Lung (tissue), 12 donors: ENCODE results near the gene KANK4. TPM values are rescaled to one million over a fixed set of nuclear protein-coding genes. Genes with fewer than 3 reads are reported as not detected.

Experiments used
- ATAC-seq: fragments of 200-7000 bp; cut with Tn5 transposase; one replicate; pipeline ENCODE4 v1.9.1; 2020; ENCODE audit warnings: moderate number of reproducible peaks; ENCODE audit not compliant: insufficient read depth, low FRiP score
- DNase-seq, 3 donors: peaks; one replicate each; pipeline ENCODE4 v3.0.0-alpha.2; 2013 to 2017
- H3K27ac ChIP-seq, 2 donors: one replicate each; pipeline ENCODE4 v1.5.1; 2013; ENCODE audit warnings: mild to moderate bottlenecking in 2 of 2, moderate library complexity in 2 of 2, control low read depth in 1 of 2, inconsistent platforms in 1 of 2, low read depth in 1 of 2, low read length in 1 of 2
- H3K27me3 ChIP-seq, 3 donors: one replicate each; pipeline ENCODE4 v1.5.1; 2013; ENCODE audit warnings: low read length in 2 of 3; ENCODE audit not compliant: control insufficient read depth in 3 of 3, insufficient read depth in 3 of 3
- H3K36me3 ChIP-seq, 4 donors: one replicate each; pipeline ENCODE4 v1.5.1; 2013; ENCODE audit warnings: low read length in 4 of 4, mild to moderate bottlenecking in 1 of 4, moderate library complexity in 1 of 4; ENCODE audit not compliant: control insufficient read depth in 4 of 4, insufficient read depth in 4 of 4
- H3K4me1 ChIP-seq, 5 donors: one replicate each; pipeline ENCODE4 v1.5.1; 2013; ENCODE audit warnings: low read length in 5 of 5, mild to moderate bottlenecking in 2 of 5, moderate library complexity in 1 of 5; ENCODE audit not compliant: control insufficient read depth in 5 of 5, insufficient read depth in 5 of 5
- H3K4me3 ChIP-seq: one replicate; pipeline ENCODE4 v1.5.1; 2013; ENCODE audit warnings: mild to moderate bottlenecking, control low read depth, moderate library complexity
- H3K9ac ChIP-seq, 2 donors: one replicate each; pipeline ENCODE4 v1.5.1; 2013; ENCODE audit warnings: low read length in 2 of 2, control low read depth in 1 of 2; ENCODE audit not compliant: insufficient read depth in 1 of 2
- H3K9me3 ChIP-seq, 4 donors: one replicate each; pipeline ENCODE4 v1.5.1; 2013; ENCODE audit warnings: low read length in 3 of 4, mild to moderate bottlenecking in 1 of 4, moderate library complexity in 1 of 4; ENCODE audit not compliant: control insufficient read depth in 4 of 4, insufficient read depth in 3 of 4
- WGBS, 2 donors: extraction: QIAGEN DNeasy Blood & Tissue Kit; methylation state at CpG; one replicate each; pipeline ENCODE4 v1.1.7; 2013; 5-methylcytosine and 5-hydroxymethylcytosine counted together
- polyA plus RNA-seq, 2 donors: library from polyadenylated mRNA; stranded (reverse); fragments of 200-250 nt; gene quantifications; one replicate each; pipeline ENCODE4 v1.2.1, GENCODE V29; 2013
- total RNA-seq, 2 donors: library from RNA; depleted of rRNA in 1 of 2; stranded (reverse); fragments of >200 nt in 1 of 2; gene quantifications; one replicate each; pipeline ENCODE4 v1.2.1, GENCODE V29; 2014 to 2021
- TF ChIP-seq, protein P1 (sequence below): IDR thresholded peaks from 2 replicates; pipeline ENCODE4 v1.5.1; 2012; ENCODE audit warnings: mild to moderate bottlenecking; ENCODE audit errors: control extremely low read depth, extremely low read depth
- donor health status: control.
- donor health status: control.
- donor health status: Bipolar disorder and iron deficiency.
- donor health status: healthy.
- donor health status: DM: yes; HTN: yes; CAD: no.

The KANK4 gene
- total and polyA plus RNA-seq, 4 donors: 0.10 to 11.4 (median 0.99) TPM

DNA sequence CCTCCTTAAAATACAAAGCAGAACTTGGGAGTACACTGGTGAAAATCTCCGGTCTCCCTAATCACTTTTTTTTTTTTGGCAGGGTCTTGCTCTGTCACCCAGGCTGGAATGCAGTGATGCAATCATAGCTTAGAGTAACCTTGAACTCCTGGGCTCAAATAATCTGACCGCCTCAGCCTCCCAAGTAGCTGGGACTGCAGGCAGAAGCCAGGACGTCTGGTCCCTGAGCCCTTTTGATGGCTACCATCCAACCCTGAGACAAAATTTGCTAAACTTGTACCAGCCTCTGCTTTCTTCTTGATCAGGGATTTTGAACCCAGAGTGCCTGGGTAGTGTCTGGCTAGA lies 120.5 kb downstream of the KANK4 start:
- peaks cover 0 to 5% (median 4%) of the 10 kb centered on the region in 3 donors for H3K27me3 ChIP-seq
- H3K36me3 ChIP-seq: peaks cover 0 to 2% (median 0%) of the 10 kb centered on the region in 4 donors
- H3K9ac ChIP-seq: no peak overlapping the region
- DNase-seq (peak; percentile 16 to 47 (median 43)), ATAC-seq (no peak)
- peaks cover 0 to 8% (median 0%) of the 10 kb centered on the region in 5 donors for H3K4me1 ChIP-seq
- H3K9me3 ChIP-seq: no peaks in the 10 kb centered on the region
- 21 to 31% methylated on average over 3 of the region's 3 CpGs for WGBS, 2 donors
- no peak overlapping the region for H3K4me3 ChIP-seq
- no peak overlapping the region for H3K27ac ChIP-seq
- TF ChIP-seq, protein P1, sequence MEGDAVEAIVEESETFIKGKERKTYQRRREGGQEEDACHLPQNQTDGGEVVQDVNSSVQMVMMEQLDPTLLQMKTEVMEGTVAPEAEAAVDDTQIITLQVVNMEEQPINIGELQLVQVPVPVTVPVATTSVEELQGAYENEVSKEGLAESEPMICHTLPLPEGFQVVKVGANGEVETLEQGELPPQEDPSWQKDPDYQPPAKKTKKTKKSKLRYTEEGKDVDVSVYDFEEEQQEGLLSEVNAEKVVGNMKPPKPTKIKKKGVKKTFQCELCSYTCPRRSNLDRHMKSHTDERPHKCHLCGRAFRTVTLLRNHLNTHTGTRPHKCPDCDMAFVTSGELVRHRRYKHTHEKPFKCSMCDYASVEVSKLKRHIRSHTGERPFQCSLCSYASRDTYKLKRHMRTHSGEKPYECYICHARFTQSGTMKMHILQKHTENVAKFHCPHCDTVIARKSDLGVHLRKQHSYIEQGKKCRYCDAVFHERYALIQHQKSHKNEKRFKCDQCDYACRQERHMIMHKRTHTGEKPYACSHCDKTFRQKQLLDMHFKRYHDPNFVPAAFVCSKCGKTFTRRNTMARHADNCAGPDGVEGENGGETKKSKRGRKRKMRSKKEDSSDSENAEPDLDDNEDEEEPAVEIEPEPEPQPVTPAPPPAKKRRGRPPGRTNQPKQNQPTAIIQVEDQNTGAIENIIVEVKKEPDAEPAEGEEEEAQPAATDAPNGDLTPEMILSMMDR: no peak

DNA sequence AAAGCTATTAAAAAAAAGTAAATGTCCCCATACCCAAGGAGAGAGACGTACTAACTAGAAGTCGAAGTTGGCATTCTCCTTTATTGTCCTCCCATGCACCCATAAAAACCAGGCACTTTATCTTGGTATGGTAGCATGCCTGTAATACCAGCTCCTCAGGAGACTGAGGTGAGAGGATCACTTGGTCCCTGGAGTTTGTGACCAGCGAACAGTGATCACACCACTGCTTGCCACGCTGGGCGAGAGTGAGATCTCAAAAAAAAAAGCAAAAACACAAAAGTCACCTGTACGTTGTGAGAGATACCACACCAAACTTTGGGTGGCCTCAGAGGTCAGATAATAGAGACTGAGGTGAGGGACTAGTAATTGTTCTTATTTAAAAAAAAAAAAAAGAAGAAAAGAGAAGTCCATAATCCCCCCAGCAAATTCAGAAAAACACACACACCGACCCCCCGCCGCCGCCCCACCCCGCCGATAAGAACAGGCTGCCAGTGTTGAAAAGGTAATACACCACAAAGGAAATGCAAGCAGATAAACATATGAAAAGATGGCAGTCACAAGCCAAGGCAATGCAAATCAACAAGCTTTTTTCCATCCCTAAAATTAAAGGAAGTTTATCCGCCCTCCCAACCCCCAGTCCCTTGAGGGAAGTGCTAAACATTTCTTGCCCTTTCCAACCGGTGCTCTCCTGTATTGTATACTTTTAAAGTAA lies 121.0 kb downstream of the KANK4 start:
- DNase-seq (no peak), ATAC-seq (no peak)
- H3K27me3 ChIP-seq: peaks cover 0 to 5% (median 4%) of the 10 kb centered on the region in 3 donors
- H3K9me3 ChIP-seq: no peaks in the 10 kb centered on the region
- WGBS, 2 donors: 39 to 48% methylated on average over 14 of the region's 14 CpGs
- no peak overlapping the region for H3K4me3 ChIP-seq
- TF ChIP-seq, protein P1: no peak
- peaks cover 0 to 8% (median 0%) of the 10 kb centered on the region in 5 donors for H3K4me1 ChIP-seq
- H3K9ac ChIP-seq: no peak overlapping the region
- H3K27ac ChIP-seq: no peak overlapping the region
- no peaks in the 10 kb centered on the region for H3K36me3 ChIP-seq

DNA sequence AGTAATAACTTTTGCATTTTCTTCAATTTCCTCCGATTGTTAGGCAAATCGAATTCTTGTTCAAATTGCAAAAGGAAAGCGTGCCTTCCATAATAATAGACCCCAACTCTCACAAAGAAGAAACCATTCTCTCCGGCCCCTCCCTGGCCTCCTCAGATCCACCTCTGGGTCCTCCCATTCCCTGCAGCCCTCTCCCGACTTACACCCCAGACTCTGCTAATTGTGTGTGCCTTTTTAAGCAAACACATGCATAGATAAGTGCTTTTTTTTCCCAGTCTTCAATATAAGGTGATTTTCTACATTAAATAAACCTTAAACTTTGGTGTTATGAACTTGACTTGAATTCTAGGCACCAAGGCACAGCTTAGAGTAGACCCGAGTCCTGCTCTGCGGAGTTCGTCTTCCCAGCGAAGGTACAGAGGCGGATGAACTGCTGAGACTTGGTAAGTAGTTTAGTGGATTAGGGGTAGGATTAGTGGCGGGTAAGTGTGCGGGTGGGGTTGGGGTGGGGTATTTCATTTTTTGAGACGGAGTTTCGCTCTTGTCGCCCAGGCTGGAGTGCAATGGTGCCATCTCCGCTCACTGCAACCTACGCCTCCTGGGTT lies 123.0 kb downstream of the KANK4 start:
- peaks cover 0 to 8% (median 0%) of the 10 kb centered on the region in 5 donors for H3K4me1 ChIP-seq
- no peak overlapping the region for H3K4me3 ChIP-seq
- H3K9me3 ChIP-seq: no peaks in the 10 kb centered on the region
- H3K36me3 ChIP-seq: no peaks in the 10 kb centered on the region
- no peak overlapping the region for H3K27ac ChIP-seq
- peaks cover 0 to 5% (median 4%) of the 10 kb centered on the region in 3 donors for H3K27me3 ChIP-seq
- no peak overlapping the region for H3K9ac ChIP-seq
- ATAC-seq: no peak
- TF ChIP-seq, protein P1: no peak
- 80 to 90% methylated on average over 17 of the region's 17 CpGs for WGBS, 2 donors
- no peak for DNase-seq
